SK-N-MC (cell line): ENCODE measurements around the gene PRDM4.

Experiments used
- EZH2 ChIP-seq: fragments of 200-600 bp; sonication (generic); IDR thresholded peaks from one replicate; pipeline ENCODE4 v1.6.1; 2017; ENCODE audit warnings: antibody characterized with exemption
- FOXP2 ChIP-seq: optimal IDR thresholded peaks from 2 replicates; pipeline ENCODE3; 2011; ENCODE audit warnings: mild to moderate bottlenecking, moderate library complexity; ENCODE audit not compliant: insufficient read depth; ENCODE audit errors: extremely low read length, control extremely low read depth
- POLR2AphosphoS5 ChIP-seq: IDR thresholded peaks from 2 replicates; pipeline ENCODE4 v1.6.1; 2012; ENCODE audit warnings: mild to moderate bottlenecking, low read depth, low read length, borderline replicate concordance

- TF ChIP-seq EZH2 (no peak), POLR2AphosphoS5 (no peak; the same call in 1 of the 2 replicates), FOXP2 (no peak)
These were observed 1.5 kb downstream of the PRDM4 start for GRCh38 chr12:107759410-107759809.
